Neural cell (in vitro differentiated cells): Measurements from ENCODE around the gene DPM2. TPM values are rescaled to one million over a fixed set of nuclear protein-coding genes. Genes with fewer than 3 reads are reported as not detected.

Source experiments
- H2AFZ ChIP-seq: fragments of 200-600, 300-800 bp; sonication (generic), shearing (Covaris generic); 2 replicates; pipeline ENCODE4 v1.6.0; 2014; ENCODE audit warnings: low read depth, mild to moderate bottlenecking, antibody characterized with exemption, low read length, moderate library complexity
- H3F3A ChIP-seq: fragments of 200-600 bp; shearing (Covaris generic); 2 replicates; pipeline ENCODE4 v1.6.1; 2016; ENCODE audit warnings: mild to moderate bottlenecking, moderate library complexity, mixed read lengths, antibody characterized with exemption, low read length; ENCODE audit not compliant: insufficient read depth, poor library complexity, severe bottlenecking
- H3K27ac ChIP-seq: fragments of 200-600, 300-800 bp; sonication (generic), shearing (Covaris generic); 2 replicates; pipeline ENCODE4 v1.5.1; 2014; ENCODE audit warnings: mild to moderate bottlenecking, low read length, moderate library complexity
- H3K27me3 ChIP-seq: fragments of 300-800, 200-600 bp; sonication (generic), shearing (Covaris generic); 2 replicates; pipeline ENCODE4 v1.6.0; 2014; ENCODE audit warnings: mild to moderate bottlenecking, low read depth, low read length, moderate library complexity; ENCODE audit not compliant: insufficient read depth
- H3K36me3 ChIP-seq: fragments of 300-800, 200-600 bp; sonication (generic), shearing (Covaris generic); 2 replicates; pipeline ENCODE4 v1.5.1; 2014; ENCODE audit warnings: mild to moderate bottlenecking, antibody characterized with exemption, low read length, moderate library complexity; ENCODE audit not compliant: insufficient read depth
- H3K4me2 ChIP-seq: fragments of 300-800, 200-600 bp; sonication (generic), shearing (Covaris generic); 2 replicates; pipeline ENCODE4 v1.6.0; 2014; ENCODE audit warnings: mild to moderate bottlenecking, low read length
- H3K4me3 ChIP-seq: fragments of 300-800, 200-600 bp; sonication (generic), shearing (Covaris generic); 2 replicates; pipeline ENCODE4 v1.5.1; 2014; ENCODE audit warnings: mild to moderate bottlenecking, low read length, moderate library complexity
- H3K79me2 ChIP-seq: fragments of 200-600 bp; shearing (Covaris generic); replicated peaks from 2 replicates; pipeline ENCODE4 v1.6.0; 2014; ENCODE audit warnings: mild to moderate bottlenecking, low read length, moderate library complexity; ENCODE audit not compliant: insufficient read depth
- H3K9ac ChIP-seq: fragments of 300-800, 200-600 bp; sonication (generic), shearing (Covaris generic); 2 replicates; pipeline ENCODE4 v1.6.1; 2016; ENCODE audit warnings: mild to moderate bottlenecking, low read length, mixed read lengths
- H3K9me2 ChIP-seq: fragments of 200-600 bp; shearing (Covaris generic); 2 replicates; pipeline ENCODE4 v1.6.1; 2016; ENCODE audit warnings: mild to moderate bottlenecking, low read length, mixed read lengths; ENCODE audit not compliant: insufficient read depth
- H3K9me3 ChIP-seq: fragments of 200-600, 300-800 bp; sonication (generic), shearing (Covaris generic); 2 replicates; pipeline ENCODE4 v1.6.1; 2016; ENCODE audit warnings: mild to moderate bottlenecking, mixed run types, low read length, moderate library complexity, mixed read lengths
- H4K20me1 ChIP-seq: fragments of 200-600 bp; shearing (Covaris generic); 2 replicates; pipeline ENCODE4 v1.6.1; 2016; ENCODE audit warnings: mild to moderate bottlenecking, mixed run types; ENCODE audit not compliant: insufficient read depth
- EP300 ChIP-seq: fragments of 450-650 bp; conservative IDR thresholded peaks from 2 replicates; pipeline ENCODE4 v1.6.1; 2014; ENCODE audit warnings: antibody characterized with exemption, mild to moderate bottlenecking, moderate library complexity; ENCODE audit not compliant: poor library complexity, severe bottlenecking
- EZH2 ChIP-seq: fragments of 200-600, 300-800 bp; shearing (Covaris generic), sonication (generic); IDR thresholded peaks from 2 replicates; pipeline ENCODE4 v1.6.1; 2014; ENCODE audit warnings: antibody characterized with exemption, low read length, borderline replicate concordance, mild to moderate bottlenecking; ENCODE audit not compliant: insufficient read depth, poor library complexity, severe bottlenecking
- MXI1 ChIP-seq: fragments of 450-650 bp; conservative IDR thresholded peaks from 2 replicates; pipeline ENCODE4 v1.6.1; 2014; ENCODE audit warnings: antibody characterized with exemption, mild to moderate bottlenecking; ENCODE audit not compliant: poor library complexity, severe bottlenecking
- POLR2AphosphoS5 ChIP-seq: IDR thresholded peaks from 2 replicates; pipeline ENCODE4 v1.6.1; 2012
- RAD21 ChIP-seq: fragments of 450-650 bp; conservative IDR thresholded peaks from 2 replicates; pipeline ENCODE4 v1.6.1; 2014; ENCODE audit warnings: antibody characterized with exemption, mild to moderate bottlenecking, moderate library complexity
- SMC3 ChIP-seq: fragments of 450-650 bp; conservative IDR thresholded peaks from 2 replicates; pipeline ENCODE4 v1.6.1; 2014; ENCODE audit warnings: antibody characterized with exemption, mild to moderate bottlenecking, moderate library complexity; ENCODE audit not compliant: poor library complexity
- TAF1 ChIP-seq: IDR thresholded peaks from 2 replicates; pipeline ENCODE4 v1.6.1; 2012; ENCODE audit warnings: low read depth
- polyA plus RNA-seq: library from polyadenylated mRNA; depleted of rRNA; stranded (reverse); fragments of >200 nt; gene quantifications from 2 replicates; pipeline ENCODE4 v1.2.3, GENCODE V29; 2014
- TF ChIP-seq, protein P1 (sequence below): fragments of 450-650 bp; IDR thresholded peaks from 2 replicates; pipeline ENCODE4 v1.5.1; 2014; ENCODE audit warnings: antibody characterized with exemption, mild to moderate bottlenecking, moderate library complexity; ENCODE audit not compliant: poor library complexity, severe bottlenecking
- TF ChIP-seq, protein P2 (sequence below): IDR thresholded peaks from 2 replicates; pipeline ENCODE4 v1.6.1; 2012; ENCODE audit warnings: borderline replicate concordance

DPM2 gene
- polyA plus RNA-seq, 1 donor from 2014 or later = 30.5 TPM

GRCh38 chr9:127941961-127942215, 4.2 kb upstream of the DPM2 start:
- Histone ChIP-seq H3K27ac (no peak overlapping the region), H3K27me3 (no peaks in the 10 kb centered on the region), H2AFZ (no peak overlapping the region), H3K4me3 (no peak overlapping the region), H3K9ac (no peak overlapping the region), H3K9me3 (no peaks in the 10 kb centered on the region), H3K36me3 (no peaks in the 10 kb centered on the region), H3K79me2 (peaks cover 4% of the 10 kb centered on the region), H3F3A (no peaks in the 10 kb centered on the region), H3K9me2 (no peaks in the 10 kb centered on the region), H4K20me1 (no peaks in the 10 kb centered on the region), H3K4me2 (no peak overlapping the region)
- TF ChIP-seq, protein P1, sequence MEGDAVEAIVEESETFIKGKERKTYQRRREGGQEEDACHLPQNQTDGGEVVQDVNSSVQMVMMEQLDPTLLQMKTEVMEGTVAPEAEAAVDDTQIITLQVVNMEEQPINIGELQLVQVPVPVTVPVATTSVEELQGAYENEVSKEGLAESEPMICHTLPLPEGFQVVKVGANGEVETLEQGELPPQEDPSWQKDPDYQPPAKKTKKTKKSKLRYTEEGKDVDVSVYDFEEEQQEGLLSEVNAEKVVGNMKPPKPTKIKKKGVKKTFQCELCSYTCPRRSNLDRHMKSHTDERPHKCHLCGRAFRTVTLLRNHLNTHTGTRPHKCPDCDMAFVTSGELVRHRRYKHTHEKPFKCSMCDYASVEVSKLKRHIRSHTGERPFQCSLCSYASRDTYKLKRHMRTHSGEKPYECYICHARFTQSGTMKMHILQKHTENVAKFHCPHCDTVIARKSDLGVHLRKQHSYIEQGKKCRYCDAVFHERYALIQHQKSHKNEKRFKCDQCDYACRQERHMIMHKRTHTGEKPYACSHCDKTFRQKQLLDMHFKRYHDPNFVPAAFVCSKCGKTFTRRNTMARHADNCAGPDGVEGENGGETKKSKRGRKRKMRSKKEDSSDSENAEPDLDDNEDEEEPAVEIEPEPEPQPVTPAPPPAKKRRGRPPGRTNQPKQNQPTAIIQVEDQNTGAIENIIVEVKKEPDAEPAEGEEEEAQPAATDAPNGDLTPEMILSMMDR = no peak
- no peak for TF ChIP-seq POLR2AphosphoS5
- TF ChIP-seq TAF1 = no peak
- TF ChIP-seq SMC3 = no peak
- TF ChIP-seq RAD21 = no peak
- TF ChIP-seq EP300 = no peak
- TF ChIP-seq MXI1 = no peak
- TF ChIP-seq, protein P2, sequence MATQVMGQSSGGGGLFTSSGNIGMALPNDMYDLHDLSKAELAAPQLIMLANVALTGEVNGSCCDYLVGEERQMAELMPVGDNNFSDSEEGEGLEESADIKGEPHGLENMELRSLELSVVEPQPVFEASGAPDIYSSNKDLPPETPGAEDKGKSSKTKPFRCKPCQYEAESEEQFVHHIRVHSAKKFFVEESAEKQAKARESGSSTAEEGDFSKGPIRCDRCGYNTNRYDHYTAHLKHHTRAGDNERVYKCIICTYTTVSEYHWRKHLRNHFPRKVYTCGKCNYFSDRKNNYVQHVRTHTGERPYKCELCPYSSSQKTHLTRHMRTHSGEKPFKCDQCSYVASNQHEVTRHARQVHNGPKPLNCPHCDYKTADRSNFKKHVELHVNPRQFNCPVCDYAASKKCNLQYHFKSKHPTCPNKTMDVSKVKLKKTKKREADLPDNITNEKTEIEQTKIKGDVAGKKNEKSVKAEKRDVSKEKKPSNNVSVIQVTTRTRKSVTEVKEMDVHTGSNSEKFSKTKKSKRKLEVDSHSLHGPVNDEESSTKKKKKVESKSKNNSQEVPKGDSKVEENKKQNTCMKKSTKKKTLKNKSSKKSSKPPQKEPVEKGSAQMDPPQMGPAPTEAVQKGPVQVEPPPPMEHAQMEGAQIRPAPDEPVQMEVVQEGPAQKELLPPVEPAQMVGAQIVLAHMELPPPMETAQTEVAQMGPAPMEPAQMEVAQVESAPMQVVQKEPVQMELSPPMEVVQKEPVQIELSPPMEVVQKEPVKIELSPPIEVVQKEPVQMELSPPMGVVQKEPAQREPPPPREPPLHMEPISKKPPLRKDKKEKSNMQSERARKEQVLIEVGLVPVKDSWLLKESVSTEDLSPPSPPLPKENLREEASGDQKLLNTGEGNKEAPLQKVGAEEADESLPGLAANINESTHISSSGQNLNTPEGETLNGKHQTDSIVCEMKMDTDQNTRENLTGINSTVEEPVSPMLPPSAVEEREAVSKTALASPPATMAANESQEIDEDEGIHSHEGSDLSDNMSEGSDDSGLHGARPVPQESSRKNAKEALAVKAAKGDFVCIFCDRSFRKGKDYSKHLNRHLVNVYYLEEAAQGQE = no peak
- TF ChIP-seq EZH2 = no peak

DNA sequence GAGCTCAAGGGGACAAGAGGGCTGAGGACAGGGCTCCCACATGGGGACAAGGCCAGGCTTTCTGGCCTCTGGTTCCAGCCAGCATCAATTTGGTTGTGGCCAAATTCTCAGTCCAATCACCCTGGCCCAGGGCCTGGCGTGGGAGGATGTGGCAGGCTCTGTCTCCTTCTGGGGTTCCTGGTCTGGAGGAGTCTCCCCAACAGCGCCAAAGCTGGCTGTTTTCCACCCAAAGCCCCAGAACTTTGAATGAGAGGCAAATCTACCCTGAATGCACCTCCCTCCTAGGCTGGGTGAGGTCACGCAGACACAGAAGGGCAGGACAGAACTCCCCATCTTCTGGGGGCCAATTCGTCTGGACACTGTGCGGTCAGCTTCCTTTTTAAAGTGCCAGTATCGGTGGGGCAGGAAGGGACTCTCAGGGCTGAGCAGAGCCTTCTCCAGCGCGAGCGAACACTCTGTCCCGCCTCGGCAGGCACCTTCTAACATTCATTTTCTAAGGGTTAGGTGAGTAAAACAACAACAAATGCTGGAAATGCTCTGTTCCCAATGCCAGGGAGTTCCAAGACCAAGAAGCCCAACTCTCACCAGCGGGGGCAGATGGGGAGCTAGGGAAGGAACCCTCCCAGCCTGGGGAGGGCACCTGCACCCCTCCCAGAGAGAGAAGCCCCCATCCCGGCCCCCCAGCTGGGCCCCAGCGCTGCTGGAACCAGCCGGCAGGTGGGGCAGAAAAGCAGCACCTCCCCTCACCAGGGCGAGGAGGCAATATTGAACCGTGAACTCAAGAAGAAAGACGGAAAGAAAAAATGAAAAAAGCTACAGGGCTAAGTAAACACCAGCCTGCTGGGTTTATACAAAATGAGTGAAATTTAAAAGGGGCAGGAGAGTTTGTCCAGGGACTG, 3.7 kb upstream of the DPM2 start:
- peaks cover 9% of the 10 kb centered on the region for H3K79me2 ChIP-seq
- H3F3A ChIP-seq = no peaks in the 10 kb centered on the region
- H3K4me2 ChIP-seq = no peak overlapping the region
- H3K4me3 ChIP-seq = no peak overlapping the region
- H4K20me1 ChIP-seq = no peaks in the 10 kb centered on the region
- H3K36me3 ChIP-seq = no peaks in the 10 kb centered on the region
- H3K27me3 ChIP-seq = no peaks in the 10 kb centered on the region
- H3K27ac ChIP-seq = no peak overlapping the region
- no peak for TF ChIP-seq POLR2AphosphoS5
- TF ChIP-seq, protein P1 = no peak
- TF ChIP-seq MXI1 = no peak
- TF ChIP-seq SMC3 = no peak
- TF ChIP-seq RAD21 = no peak
- no peak for TF ChIP-seq EZH2
- TF ChIP-seq, protein P2 = no peak
- no peak for TF ChIP-seq EP300
- TF ChIP-seq TAF1 = no peak
- no peaks in the 10 kb centered on the region for H3K9me2 ChIP-seq
- no peaks in the 10 kb centered on the region for H3K9me3 ChIP-seq
- no peak overlapping the region for H2AFZ ChIP-seq
- H3K9ac ChIP-seq = no peak overlapping the region
